HCEC 1CT (cell line): Measurements from ENCODE around the gene NT5DC4.

Experiments
- DNase-seq: peaks from one replicate; pipeline ENCODE4 v3.0.0-alpha.2; 2017

Gene NT5DC4

DNA sequence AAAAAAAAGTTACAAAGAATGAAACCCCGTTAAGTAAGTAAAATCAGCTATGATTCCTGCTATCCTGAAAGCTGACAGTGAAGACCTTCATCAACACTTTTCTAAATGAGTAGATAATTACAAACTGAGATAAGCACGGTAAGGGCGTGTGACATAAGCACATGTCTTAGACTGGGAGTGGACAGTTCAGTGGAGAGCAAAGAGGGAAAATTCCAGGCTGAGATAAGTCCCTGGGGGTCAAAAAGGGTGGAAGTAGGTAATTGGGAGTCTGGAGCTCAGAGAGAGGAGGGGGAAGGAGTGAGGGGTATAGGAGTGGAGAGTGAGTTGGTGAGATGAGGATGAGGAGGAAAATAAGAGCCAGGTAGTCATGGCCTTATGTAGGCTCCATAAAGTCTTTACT is 67.8 kb downstream of the NT5DC4 start:
- DNase-seq = no peak
